ENCODE measurements around the gene PARP6.

DNA sequence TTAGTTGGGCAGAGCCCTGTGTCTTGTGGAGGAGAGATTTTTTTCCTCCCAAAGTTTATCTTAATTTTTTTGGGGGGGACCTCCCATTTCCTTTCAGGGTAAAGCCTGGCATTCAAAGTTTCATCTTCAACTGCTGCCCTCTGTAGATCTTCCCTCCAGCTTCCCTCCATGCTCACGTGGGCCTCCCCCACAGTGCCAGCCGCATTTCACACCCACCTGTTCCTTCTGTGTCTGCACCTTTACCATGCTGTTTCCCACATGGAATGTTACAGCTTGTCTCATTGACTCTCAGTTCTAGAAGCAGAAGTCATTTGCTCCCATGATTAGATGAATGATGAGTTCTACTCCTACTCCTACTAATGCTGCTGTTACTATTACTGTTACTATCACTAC, 41.1 kb upstream of the PARP6 start:
- no peak for TF ChIP-seq TAF1 (IDR thresholded peaks at IDR 0.05; ENCODE audit: borderline replicate concordance, low read depth, low read length)
- no peak for TF ChIP-seq POLR2AphosphoS5 (IDR thresholded peaks at IDR 0.05; ENCODE audit: low read depth, low read length)
- no peak for TF ChIP-seq POLR2A (IDR thresholded peaks at IDR 0.05; ENCODE audit: low read depth, low read length)

Measured in GM12892 (cell line).